ENCODE data around the gene HGS. TPM values are rescaled to one million over a fixed set of nuclear protein-coding genes. Genes with fewer than 3 reads are reported as not detected.

HGS gene
- total RNA-seq, 2 donors from 2014 or later: 60.7 to 66.9 TPM

DNA sequence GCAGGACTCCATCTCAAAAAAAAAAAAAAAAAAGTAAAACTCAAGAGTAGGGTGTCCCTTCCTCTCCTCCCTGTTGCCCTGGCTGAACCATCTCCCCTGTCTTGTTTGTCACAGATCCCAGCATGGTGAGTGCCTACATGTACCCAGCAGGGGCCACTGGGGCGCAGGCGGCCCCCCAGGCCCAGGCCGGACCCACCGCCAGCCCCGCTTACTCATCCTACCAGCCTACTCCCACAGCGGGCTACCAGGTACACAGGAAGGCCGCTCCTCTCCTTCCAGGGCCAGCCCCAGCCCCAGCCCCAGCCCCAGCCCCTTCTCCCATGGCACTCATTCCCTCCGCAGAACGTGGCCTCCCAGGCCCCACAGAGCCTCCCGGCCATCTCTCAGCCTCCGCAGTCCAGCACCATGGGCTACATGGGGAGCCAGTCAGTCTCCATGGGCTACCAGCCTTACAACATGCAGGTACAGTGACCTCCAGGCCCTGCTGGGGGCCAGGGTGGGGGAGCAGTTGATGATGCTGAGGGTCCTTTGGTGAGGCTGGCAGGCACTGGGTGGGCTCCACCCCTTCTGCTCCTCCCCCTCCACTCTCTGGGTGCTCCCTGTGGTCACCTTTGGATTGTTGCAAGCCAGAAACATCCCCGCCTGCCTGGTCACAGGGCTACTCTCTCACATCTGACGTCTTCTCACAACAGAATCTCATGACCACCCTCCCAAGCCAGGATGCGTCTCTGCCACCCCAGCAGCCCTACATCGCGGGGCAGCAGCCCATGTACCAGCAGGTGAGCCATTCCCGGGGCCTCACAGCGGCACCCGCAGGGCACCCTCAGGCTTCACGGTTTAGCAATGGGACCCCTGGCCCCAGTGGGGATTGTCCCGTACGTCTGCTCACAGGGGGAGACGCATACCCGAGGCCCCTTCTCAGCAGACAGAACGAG lies 16.8 kb downstream of the HGS start:
- 83 to 86% methylated on average over 13 to 22 of the region's 25 CpGs for WGBS, 2 donors
- Histone ChIP-seq H3K36me3 (replicated peaks in 1 of 2; ENCODE audit: insufficient read depth in 1 of 2, low read depth in 2 of 2) (peaks cover 9 to 20% of the 10 kb centered on the region in 2 donors), H3K27ac (no peak overlapping the region), H3K9me3 (no peaks in the 10 kb centered on the region), H3K4me3 (no peak overlapping the region), H3K27me3 (no peaks in the 10 kb centered on the region), H3K4me1 (peaks cover 31% of the 10 kb centered on the region)
- DNase-seq: no peak
- no peak for ATAC-seq
- intact Hi-C loops (cut with DNase I): no loop called here
- TF ChIP-seq POLR2A (IDR thresholded peaks at IDR 0.05): no peak

DNA sequence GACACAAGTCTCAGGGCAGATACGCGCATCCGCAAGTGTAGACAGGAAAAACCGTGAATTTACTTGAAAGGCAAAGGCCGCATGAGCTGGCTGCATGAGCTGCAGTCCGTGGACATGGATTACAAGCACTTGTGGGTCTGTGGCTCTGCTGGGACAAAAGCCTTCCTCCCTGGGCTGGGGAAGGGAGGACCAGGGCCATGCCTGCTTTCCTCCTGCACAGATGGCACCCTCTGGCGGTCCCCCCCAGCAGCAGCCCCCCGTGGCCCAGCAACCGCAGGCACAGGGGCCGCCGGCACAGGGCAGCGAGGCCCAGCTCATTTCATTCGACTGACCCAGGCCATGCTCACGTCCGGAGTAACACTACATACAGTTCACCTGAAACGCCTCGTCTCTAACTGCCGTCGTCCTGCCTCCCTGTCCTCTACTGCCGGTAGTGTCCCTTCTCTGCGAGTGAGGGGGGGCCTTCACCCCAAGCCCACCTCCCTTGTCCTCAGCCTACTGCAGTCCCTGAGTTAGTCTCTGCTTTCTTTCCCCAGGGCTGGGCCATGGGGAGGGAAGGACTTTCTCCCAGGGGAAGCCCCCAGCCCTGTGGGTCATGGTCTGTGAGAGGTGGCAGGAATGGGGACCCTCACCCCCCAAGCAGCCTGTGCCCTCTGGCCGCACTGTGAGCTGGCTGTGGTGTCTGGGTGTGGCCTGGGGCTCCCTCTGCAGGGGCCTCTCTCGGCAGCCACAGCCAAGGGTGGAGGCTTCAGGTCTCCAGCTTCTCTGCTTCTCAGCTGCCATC lies 17.7 kb downstream of the HGS start:
- WGBS, 2 donors: 60 to 70% methylated on average over 17 to 23 of the region's 23 CpGs
- intact Hi-C loops (cut with DNase I): no loop called here
- TF ChIP-seq, protein P1, sequence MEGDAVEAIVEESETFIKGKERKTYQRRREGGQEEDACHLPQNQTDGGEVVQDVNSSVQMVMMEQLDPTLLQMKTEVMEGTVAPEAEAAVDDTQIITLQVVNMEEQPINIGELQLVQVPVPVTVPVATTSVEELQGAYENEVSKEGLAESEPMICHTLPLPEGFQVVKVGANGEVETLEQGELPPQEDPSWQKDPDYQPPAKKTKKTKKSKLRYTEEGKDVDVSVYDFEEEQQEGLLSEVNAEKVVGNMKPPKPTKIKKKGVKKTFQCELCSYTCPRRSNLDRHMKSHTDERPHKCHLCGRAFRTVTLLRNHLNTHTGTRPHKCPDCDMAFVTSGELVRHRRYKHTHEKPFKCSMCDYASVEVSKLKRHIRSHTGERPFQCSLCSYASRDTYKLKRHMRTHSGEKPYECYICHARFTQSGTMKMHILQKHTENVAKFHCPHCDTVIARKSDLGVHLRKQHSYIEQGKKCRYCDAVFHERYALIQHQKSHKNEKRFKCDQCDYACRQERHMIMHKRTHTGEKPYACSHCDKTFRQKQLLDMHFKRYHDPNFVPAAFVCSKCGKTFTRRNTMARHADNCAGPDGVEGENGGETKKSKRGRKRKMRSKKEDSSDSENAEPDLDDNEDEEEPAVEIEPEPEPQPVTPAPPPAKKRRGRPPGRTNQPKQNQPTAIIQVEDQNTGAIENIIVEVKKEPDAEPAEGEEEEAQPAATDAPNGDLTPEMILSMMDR (IDR thresholded peaks at IDR 0.05): no peak
- TF ChIP-seq POLR2A (IDR thresholded peaks at IDR 0.05): no peak
- no peak for ATAC-seq
- Histone ChIP-seq H3K27me3 (no peaks in the 10 kb centered on the region), H3K36me3 (replicated peaks in 1 of 2; ENCODE audit: insufficient read depth in 1 of 2, low read depth in 2 of 2) (peaks cover 3 to 14% of the 10 kb centered on the region in 2 donors), H3K4me1 (peaks cover 31% of the 10 kb centered on the region), H3K27ac (peak overlapping the region in 2 of 4 donors; percentile 95 to 97), H3K9me3 (no peaks in the 10 kb centered on the region), H3K4me3 (peak overlapping the region in 1 of 2 donors; percentile 80)
- no peak for DNase-seq

DNA sequence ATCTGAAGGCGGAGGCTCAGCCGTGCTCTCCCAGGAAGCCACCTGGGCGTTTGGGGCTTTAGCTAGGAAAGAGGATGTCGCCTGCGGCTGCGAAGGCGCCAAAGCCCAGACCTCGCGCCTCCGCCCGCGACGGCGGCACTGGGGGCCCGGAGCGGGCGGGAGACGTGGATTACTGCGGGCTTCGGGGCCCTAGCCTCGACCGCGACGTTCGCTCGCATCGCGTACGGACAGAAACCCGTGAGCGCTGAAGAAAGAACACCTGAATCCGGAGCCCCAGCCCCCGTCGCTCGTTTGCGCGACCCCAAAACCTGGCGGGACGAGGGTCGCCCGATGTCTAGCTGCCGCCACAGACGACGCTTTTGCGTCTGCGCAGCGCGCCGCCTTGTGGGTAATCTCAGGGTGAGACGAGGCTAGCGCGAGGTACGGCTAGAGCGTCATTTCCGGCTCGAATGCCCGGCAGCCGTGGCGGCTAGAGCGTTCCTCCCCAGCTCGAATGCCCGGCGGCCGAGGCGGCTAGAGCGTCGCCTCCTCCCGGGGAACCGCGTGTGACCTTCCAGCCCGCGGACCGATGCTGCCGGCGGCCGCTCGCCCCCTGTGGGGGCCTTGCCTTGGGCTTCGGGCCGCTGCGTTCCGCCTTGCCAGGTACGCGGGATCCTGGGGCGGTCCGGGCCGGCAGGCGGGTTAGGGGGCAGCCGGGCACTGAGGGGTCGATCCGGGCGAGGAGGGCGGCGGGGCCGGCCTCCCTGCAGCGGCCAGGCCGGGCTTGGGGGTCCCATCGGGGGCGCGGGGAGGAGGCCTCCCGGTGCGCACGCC lies 19.3 kb downstream of the HGS start, which contains the start of gene MRPL12:
MRPL12 (plus strand) TSS at position 434 of the 813 bp plus-strand sequence; CDS start at position 569, 135 bp downstream.
- peaks cover 0 to 7% of the 10 kb centered on the region in 2 donors for H3K36me3 ChIP-seq (replicated peaks in 1 of 2; ENCODE audit: insufficient read depth in 1 of 2, low read depth in 2 of 2)
- intact Hi-C loops (cut with DNase I): no loop called here
- TF ChIP-seq, protein P1 (IDR thresholded peaks at IDR 0.05): peak in 5 of 7 experiments; percentile 7 to 46 (median 34)
- TF ChIP-seq POLR2A (IDR thresholded peaks at IDR 0.05): peak; percentile 71 to 91 (median 88)
- ATAC-seq (peak; percentile 96), DNase-seq (peak; percentile 93 to 95 (median 94))
- H3K4me3 ChIP-seq: peak within 1 kb of the TSS; percentile 80 to 99
- H3K27ac ChIP-seq: peak within 1 kb of the TSS; percentile 82 to 97 (median 94)
- no peaks in the 10 kb centered on the region for H3K9me3 ChIP-seq
- no peaks in the 10 kb centered on the region for H3K27me3 ChIP-seq
- 0% methylated on average over 87 of the region's 102 CpGs; no CpG with 5 or more reads in 1 of the 2 donors for WGBS, 2 donors
- H3K4me1 ChIP-seq: peaks cover 31% of the 10 kb centered on the region

DNA sequence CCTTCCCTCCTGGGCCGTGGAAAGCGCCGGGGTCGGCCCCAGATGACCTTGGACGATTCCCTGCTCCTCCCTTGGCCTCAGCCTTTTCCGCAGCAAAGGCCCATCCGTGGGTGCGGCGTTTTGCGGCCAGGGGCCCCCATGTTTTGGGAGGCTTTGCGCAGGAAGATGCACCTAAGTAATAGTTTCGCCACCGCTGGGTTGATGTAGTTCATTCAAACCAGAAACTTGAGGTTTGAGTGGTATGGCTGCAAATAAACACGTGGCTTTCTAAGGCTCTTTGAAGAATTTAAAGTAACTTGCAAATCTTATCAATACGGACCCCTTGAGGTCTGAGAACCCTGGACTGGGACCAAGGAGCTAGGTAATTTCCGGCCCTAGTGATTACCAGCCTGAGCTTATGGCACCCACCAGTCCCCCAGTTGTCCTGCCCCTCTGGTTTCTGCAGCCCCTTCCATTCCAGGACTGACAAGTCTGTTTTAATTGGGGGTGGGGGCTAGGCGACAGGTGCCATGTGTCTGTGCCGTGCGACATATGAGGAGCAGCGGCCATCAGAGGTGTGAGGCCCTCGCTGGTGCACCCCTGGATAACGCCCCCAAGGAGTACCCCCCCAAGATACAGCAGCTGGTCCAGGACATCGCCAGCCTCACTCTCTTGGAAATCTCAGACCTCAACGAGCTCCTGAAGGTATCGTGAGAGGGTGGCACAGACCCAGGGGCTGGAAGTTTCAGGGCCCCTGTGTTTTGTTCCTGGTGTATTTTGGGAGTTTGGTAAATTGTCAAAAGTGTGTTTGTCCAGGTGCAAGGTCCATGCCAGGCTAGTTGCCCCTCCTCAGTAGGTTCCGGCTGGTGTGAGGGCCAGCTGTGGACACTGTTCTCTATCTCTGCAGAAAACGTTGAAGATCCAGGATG lies 20.2 kb downstream of the HGS start:
- no peak for DNase-seq
- TF ChIP-seq, protein P1 (IDR thresholded peaks at IDR 0.05): no peak
- no peak for TF ChIP-seq POLR2A (IDR thresholded peaks at IDR 0.05)
- H3K9me3 ChIP-seq: no peaks in the 10 kb centered on the region
- H3K27ac ChIP-seq: peak overlapping the region; percentile 82 to 97 (median 94)
- ATAC-seq: no peak
- H3K27me3 ChIP-seq: no peaks in the 10 kb centered on the region
- peaks cover 31% of the 10 kb centered on the region for H3K4me1 ChIP-seq
- H3K36me3 ChIP-seq (replicated peaks in 1 of 2; ENCODE audit: insufficient read depth in 1 of 2, low read depth in 2 of 2): peaks cover 0 to 6% of the 10 kb centered on the region in 2 donors
- intact Hi-C loops (cut with DNase I): no loop called here
- 6 to 18% methylated on average over 3 to 27 of the region's 27 CpGs for WGBS, 2 donors
- H3K4me3 ChIP-seq: peak overlapping the region; percentile 80 to 99

All from body of pancreas (tissue), 4 donors.